GM06990 (cell line): ENCODE measurements around the gene ELAPOR1.

Experiments
- DNase-seq: peaks from one replicate; pipeline ENCODE4 v3.0.0-alpha.2; 2011; ENCODE audit not compliant: insufficient read length; ENCODE audit errors: extremely low read depth
- H3K27me3 ChIP-seq: replicated peaks from 2 replicates; pipeline ENCODE4 v1.6.0; 2011; ENCODE audit warnings: low read length; ENCODE audit not compliant: control insufficient read depth, insufficient read depth
- H3K36me3 ChIP-seq: 2 replicates; pipeline ENCODE4 v1.5.1; 2011; ENCODE audit warnings: low read length; ENCODE audit not compliant: control insufficient read depth, insufficient read depth
- H3K4me3 ChIP-seq: replicated peaks from 2 replicates; pipeline ENCODE4 v1.5.1; 2011; ENCODE audit warnings: low read depth, mild to moderate bottlenecking, control low read depth, low read length
- CTCF ChIP-seq: IDR thresholded peaks from 2 replicates; pipeline ENCODE4 v1.5.1; 2011; ENCODE audit warnings: low read length, control low read depth, mild to moderate bottlenecking, inconsistent platforms; ENCODE audit not compliant: insufficient read depth, poor library complexity, severe bottlenecking

Gene ELAPOR1

DNA sequence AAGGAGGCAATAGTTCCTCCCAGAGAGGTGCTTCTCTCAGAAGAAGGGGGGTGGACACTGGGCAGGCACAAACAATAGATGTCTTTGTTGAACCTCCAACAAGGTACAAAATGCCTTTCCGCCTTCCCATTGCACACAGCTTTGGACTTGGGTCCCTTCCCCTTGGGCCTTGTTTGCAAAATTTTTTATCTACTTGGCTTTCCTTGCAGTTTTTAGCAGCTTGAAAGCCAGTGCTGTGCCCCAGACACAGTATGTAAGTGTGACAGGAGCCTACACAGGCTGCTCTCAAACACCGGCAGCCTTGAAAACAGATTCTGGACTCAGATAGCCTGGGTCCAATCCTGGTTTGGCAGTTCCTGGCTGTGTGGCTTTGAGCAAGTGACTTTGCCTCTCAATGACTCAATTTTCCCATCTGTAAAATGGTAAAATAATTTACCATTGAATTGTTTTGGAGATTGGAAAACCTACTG, 43.0 kb downstream of the ELAPOR1 start:
- no peak for TF ChIP-seq CTCF
- no peaks in the 10 kb centered on the region for H3K27me3 ChIP-seq
- H3K4me3 ChIP-seq = no peak overlapping the region
- DNase-seq = no peak
- no peaks in the 10 kb centered on the region for H3K36me3 ChIP-seq

DNA sequence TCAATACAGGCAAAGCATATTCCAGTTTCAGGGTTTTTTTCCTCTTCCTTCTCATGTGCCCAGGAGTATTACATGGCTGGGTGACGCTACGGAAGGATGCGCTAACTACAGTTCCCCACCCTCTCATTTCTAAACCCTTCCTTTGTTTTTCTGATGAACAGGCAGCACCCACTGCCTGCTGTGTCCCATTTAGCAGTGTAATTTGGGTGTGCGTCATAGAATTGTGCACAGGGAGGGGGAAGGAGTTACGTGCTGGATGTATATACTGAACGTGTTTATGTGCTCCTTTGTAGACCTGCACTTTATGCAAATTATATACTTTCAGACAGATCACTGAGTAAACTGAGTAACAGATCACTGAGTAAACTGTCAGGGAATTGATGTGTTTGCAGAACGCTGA, 44.5 kb downstream of the ELAPOR1 start:
- H3K36me3 ChIP-seq = no peaks in the 10 kb centered on the region
- H3K4me3 ChIP-seq = no peak overlapping the region
- no peaks in the 10 kb centered on the region for H3K27me3 ChIP-seq
- no peak for TF ChIP-seq CTCF
- DNase-seq = no peak

DNA sequence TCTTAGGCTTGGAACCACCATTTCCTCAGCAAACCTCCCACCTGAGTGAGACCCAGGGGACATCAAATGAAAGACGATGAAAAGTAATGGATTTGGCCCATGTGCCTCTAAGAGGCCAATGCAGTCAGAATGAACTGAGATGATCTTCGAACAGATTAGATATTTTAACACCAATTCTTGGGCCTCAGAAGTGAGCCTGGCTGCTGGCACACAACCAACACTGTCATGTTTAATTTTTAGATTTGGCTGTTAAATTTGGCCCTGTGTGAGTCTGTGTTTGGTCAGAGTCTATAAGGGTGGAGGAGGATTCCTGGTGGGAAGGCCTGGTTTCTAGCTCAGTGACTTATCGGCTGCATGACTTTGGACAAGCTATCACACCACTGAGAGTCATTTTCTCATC, 45.4 kb downstream of the ELAPOR1 start:
- DNase-seq = no peak
- no peak for TF ChIP-seq CTCF
- H3K36me3 ChIP-seq = no peaks in the 10 kb centered on the region
- H3K4me3 ChIP-seq = no peak overlapping the region
- no peaks in the 10 kb centered on the region for H3K27me3 ChIP-seq

- Histone ChIP-seq H3K4me3 (no peak overlapping the region), H3K36me3 (no peaks in the 10 kb centered on the region), H3K27me3 (no peaks in the 10 kb centered on the region)
- DNase-seq = no peak
- TF ChIP-seq CTCF = no peak
Observed at GRCh38 chr1:109160071-109160840, 46.3 kb downstream of the ELAPOR1 start.

GRCh38 chr1:109161858-109162606, 48.1 kb downstream of the ELAPOR1 start:
- peak; percentile 36 for DNase-seq
- Histone ChIP-seq H3K36me3 (no peaks in the 10 kb centered on the region), H3K4me3 (no peak overlapping the region), H3K27me3 (no peaks in the 10 kb centered on the region)
- TF ChIP-seq CTCF = no peak
